ENCODE measurements around the gene SLC41A2. TPM values are rescaled to one million over a fixed set of nuclear protein-coding genes. Genes with fewer than 3 reads are reported as not detected.

The SLC41A2 gene
- total and polyA plus RNA-seq, 2 of the 13 experiments (the other 11 are each of a cell fraction or from before 2014, with no cell fraction given), result 2.3 to 12.8 TPM

DNA sequence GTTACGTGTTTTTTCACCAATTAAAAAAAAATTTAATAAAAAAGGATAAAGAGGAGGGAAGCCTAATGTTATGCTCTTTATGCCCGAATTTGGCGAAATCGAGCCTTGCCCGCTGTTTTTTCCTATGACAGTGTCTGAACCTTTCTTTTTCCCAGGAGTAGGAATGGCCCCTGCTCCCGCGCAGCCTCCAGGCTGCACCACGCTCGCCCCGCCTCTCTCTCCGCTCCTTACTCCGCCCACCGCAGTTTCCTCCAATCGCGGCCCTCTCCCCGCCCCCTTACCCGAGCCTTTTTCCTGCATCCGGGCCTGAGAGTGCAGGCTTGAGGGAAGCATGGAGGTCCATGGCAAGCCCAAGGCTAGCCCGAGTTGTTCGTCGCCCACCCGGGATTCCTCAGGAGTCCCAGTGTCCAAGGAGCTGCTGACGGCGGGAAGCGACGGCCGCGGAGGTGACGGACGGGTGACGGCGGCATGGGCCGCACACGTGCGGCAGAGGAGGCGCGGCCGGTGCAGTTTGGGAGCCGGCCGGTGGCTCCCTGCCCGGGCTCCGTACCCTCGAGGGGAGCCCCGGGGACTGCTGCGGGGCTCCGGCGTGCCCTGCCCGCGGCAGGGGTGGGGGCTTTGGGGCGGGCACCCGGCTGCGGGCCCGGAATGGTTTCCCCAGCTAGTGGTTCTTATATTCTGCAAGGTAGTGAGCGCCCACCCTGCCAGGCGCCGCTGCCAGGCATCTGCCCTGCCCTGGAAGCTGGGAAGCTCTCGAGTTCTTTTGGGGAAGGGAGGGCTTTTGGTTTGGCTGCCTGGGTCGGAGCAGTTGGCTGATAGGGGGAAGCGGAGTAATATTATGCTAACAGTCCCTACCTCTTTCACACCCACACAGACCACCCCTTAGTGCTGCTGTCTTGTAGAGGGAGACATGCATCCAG is 28.2 kb upstream of the SLC41A2 start, which contains the start of gene NOPCHAP1 (continued):
- TF ChIP-seq ZNF567 (CRISPR knock-in tag; IDR thresholded peaks at IDR 0.05; ENCODE audit: borderline replicate concordance) (0 out of 2 replicates have a peak, but pooled peaks have one; percentile 21), SAFB2 (CRISPR knock-in tag; IDR thresholded peaks at IDR 0.05; ENCODE audit: borderline replicate concordance, low read depth) (peak; percentile 31; the same call in 1 of the 2 replicates), TGIF2 (CRISPR knock-in tag; IDR thresholded peaks at IDR 0.05) (peak; percentile 31; the same call in 1 of the 2 replicates), HNRNPH1 (optimal IDR thresholded peaks at IDR 0.05; ENCODE audit: low read depth, low read length) (no peak), ZKSCAN5 (CRISPR knock-in tag; IDR thresholded peaks at IDR 0.05) (no peak), MXI1 (IDR thresholded peaks at IDR 0.05; ENCODE audit: borderline replicate concordance, low read depth, low read length) (peak; percentile 70; the same call in 1 of the 3 replicates), ZNF556 (CRISPR knock-in tag; IDR thresholded peaks at IDR 0.05; ENCODE audit: borderline replicate concordance) (no peak), SALL1 (CRISPR knock-in tag; IDR thresholded peaks at IDR 0.05) (peak; percentile 68), CC2D1A (CRISPR knock-in tag; IDR thresholded peaks at IDR 0.05) (no peak), SRY (CRISPR knock-in tag; IDR thresholded peaks at IDR 0.05) (no peak; the same call in 1 of the 2 replicates), HOXA5 (CRISPR knock-in tag; IDR thresholded peaks at IDR 0.05) (0 out of 2 replicates have a peak, but pooled peaks have one; percentile 49)
- TF ChIP-seq, protein P1, sequence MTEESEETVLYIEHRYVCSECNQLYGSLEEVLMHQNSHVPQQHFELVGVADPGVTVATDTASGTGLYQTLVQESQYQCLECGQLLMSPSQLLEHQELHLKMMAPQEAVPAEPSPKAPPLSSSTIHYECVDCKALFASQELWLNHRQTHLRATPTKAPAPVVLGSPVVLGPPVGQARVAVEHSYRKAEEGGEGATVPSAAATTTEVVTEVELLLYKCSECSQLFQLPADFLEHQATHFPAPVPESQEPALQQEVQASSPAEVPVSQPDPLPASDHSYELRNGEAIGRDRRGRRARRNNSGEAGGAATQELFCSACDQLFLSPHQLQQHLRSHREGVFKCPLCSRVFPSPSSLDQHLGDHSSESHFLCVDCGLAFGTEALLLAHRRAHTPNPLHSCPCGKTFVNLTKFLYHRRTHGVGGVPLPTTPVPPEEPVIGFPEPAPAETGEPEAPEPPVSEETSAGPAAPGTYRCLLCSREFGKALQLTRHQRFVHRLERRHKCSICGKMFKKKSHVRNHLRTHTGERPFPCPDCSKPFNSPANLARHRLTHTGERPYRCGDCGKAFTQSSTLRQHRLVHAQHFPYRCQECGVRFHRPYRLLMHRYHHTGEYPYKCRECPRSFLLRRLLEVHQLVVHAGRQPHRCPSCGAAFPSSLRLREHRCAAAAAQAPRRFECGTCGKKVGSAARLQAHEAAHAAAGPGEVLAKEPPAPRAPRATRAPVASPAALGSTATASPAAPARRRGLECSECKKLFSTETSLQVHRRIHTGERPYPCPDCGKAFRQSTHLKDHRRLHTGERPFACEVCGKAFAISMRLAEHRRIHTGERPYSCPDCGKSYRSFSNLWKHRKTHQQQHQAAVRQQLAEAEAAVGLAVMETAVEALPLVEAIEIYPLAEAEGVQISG (CRISPR knock-in tag; IDR thresholded peaks at IDR 0.05), result 0 out of 2 replicates have a peak, but pooled peaks have one; percentile 24

All from HepG2 (cell line).